ENCODE results near the gene AFM.
A peak's percentile ranks its signal among the peaks of the same experiment; 100 is the strongest.
"Not testable (repeated sequence)": the region's sequence is repeated elsewhere in the genome, so short reads cannot be mapped to it uniquely, and the experiment has no call there.

AFM gene

DNA sequence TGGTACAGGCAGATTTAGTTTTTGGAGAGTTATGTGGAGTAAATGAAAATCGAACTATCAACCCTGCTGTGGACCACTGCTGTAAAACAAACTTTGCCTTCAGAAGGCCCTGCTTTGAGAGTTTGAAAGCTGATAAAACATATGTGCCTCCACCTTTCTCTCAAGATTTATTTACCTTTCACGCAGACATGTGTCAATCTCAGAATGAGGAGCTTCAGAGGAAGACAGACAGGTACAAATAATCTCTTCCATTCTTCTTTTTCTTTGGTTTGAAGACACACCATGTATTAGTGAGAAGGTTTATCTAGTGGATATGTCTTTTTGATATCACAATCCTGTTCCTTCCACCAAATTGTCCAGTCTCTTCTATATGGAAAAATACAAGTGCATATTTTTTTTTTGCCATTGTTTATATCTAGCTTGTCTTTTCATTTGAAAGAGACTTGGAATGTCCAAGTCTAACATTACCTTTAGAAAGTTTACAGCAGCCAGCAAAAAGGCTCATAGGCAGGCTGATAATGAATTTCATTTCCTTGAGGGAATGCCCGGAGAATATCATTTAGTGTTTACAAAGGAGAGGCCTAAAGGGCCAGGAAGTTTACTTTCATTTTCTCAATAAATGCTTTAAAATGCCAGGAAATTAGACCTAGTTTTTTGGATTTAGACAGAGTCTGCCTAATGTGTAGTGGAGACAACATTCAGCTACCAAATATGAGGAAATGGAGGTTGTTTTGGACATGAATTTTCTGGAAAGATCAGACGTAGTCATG, 18.6 kb downstream of the AFM start:
- intact Hi-C loops (cut with DNase I): no loop called here
- DNase-seq: no peak

DNA sequence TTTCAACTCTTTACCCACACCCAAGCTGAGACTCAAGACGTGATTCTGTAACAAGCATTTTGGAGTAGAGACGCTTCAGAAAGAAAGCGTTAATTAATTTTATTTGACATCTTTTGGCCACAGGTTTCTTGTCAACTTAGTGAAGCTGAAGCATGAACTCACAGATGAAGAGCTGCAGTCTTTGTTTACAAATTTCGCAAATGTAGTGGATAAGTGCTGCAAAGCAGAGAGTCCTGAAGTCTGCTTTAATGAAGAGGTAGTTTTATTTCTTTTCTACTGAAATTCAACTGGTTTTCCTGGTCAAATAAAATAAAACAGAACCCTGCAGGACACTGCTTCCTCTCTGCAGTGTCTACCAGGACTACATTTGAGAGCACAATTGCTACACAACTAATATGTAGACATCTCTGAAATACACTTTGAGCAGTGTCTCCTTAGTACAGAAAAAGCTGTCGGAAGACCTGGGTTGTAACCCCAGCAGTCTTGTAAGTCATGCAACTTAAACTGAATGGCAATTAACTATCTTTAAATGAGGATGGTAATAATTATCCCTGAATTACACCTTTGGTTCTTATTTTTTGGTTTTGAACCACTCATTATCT, 20.2 kb downstream of the AFM start:
- DNase-seq: no peak
- intact Hi-C loops (cut with DNase I): no loop called here

DNA sequence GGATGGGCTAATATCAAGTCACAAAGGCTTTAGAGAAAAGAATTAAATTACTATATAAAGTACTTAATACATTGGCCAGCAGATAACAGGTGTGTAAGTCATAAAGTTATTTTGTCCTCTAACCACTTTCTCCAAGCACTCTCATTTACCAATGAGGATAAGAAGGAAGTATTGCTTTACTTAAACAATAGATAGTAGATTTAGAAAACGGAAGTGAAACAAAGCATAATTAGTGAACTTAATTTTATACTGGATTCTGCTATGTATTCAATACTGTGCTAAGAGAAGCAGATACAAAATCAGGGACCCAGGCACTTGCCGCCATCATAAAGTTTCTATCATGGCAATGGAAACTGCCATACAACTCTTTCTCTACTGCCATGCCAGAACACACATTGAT, 24.0 kb downstream of the AFM start:
- no peak for DNase-seq
- intact Hi-C loops (cut with DNase I): no loop called here

DNA sequence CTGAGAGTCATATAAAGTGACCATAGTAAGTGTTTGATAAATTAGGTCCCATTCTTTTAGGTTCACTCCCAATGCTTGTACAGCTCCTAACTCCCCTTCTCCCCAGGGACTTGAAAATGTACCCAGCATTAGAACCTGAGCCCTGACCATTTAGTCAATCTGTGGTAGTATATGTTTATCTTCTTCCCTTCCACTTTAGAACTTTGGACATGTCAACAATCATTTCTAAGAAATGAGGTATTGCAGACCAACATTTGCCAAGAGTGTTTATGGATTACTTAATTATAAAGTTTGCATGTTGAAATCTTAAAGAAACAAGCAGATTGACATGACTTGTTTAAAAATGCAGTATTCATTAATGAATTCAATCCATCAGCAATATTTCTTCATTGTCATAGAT, 26.0 kb downstream of the AFM start:
- intact Hi-C loops (cut with DNase I): no loop called here

DNA sequence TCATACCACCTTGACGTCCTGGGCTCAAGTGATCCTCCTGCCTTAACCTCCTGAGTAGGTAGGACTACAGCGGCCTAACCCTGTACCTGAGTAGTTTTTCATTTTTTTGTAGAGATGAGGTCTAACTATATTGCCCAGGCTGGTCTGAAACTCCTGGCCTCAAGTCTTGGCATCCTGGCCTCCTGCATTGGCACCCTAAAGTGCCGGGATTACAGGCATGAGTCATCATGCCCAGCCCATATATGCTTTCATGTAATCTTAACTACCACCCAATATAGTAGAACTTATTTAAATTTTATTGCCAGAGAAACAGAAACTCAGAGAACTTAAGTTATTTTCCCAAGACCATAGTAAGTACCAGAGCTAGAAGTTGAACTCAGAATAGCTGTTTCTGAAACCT, 27.1 kb downstream of the AFM start:
- intact Hi-C loops (cut with DNase I): no loop called here
- DNase-seq: no peak

More for the DNA sequence above, 26.0 kb downstream of the AFM start:
- DNase-seq: no peak

DNA sequence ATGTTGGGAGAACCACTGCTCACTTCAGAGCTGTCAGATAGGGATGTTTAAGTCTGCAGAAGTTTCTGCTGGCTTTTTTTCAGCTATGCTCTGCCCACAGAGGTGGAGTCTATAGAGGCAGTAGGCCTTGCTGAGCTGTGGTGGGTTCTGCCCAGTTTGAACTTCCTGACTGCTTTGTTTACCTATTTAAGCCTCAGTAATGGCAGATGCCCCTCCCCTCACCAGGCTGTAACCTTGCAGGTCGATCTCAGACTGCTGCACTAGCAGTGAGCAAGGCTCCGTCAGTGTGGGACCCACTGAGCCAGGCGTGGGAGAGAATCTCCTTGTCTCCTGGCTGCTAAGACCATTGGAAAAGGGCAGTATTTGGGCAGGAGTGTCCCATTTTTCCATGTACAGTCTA, 36.8 kb downstream of the AFM start:
- no peak for DNase-seq
- intact Hi-C loops (cut with DNase I): no loop called here

DNA sequence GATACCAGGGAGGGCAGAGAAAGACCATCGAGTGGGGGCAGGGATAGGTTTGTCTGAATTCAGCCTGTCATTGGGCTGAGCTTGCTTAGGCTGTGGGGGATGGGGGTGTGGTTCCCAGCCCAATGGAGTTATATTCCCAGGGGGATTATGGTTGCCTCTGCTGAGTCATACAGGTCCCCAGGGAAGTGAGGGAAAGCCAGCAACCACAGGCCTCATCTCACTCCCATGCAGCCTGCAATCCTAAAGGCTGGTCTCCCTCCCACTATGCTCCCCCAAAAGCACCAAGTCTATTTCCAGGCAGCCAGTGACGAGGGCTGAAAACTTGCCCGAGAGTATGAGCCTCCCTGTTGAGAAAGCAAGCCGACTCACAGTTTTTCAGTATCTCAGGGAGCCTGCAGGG, 39.3 kb downstream of the AFM start:
- intact Hi-C loops (cut with DNase I): no loop called here
- DNase-seq: peak in 2 of 10 donors; percentile 13 to 78

DNA sequence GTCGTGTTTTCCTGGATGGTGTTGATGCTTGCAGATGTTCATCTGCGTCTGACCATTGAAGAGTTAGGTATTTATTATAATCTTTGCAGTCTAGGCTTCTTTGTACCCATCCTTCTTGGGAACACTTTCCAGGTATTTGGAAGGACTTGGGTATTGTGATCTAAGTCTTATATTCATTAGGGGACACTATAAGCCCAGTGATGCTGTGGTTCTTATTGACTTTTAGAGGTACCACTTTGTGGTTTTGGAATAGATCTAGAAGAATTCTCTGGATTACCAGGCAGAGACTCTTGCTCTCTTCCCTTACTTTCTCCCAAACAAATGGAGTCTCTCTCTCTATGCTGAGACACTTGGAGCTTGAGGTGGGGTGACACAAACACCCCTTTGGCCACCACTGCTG, 41.6 kb downstream of the AFM start:
- DNase-seq: no peak
- intact Hi-C loops (cut with DNase I): no loop called here

DNA sequence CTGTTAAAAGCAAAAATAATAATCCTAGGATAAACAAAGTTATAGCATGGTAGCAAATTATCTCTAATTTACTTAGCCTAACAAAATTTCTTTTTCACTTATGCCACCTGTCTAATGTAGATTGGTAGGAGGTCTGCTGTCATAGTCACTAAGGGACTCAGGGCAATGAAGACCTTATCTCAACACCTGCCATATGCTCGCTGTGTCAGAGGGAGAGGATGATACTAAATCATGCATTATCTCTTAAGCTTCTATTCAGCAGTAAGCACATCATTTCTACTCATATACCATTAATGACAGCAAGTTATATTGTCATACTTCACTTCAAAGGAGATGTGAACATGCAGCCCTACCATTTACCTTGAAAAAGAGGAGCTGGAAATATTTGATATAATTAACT, 44.1 kb downstream of the AFM start:
- intact Hi-C loops (cut with DNase I): no loop called here

DNA sequence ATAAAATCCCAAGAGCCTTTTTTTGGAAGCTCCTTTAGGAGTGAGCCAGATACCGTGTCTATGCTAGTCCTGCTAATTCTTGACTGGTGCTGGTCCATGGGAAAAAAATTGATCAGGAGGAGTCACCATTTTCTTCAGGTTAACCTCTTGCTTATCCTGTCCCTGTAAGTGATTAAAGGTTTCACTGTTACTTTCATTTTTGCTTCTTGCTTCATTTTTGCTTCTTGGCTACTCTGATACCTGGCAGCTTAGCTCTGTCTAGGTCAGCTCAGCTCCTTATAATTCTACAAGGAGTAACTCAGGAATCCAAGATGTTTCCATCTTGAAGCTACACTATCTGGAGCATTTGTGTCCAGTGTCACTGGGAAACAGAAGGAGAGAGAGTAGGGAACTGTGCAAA, 45.7 kb downstream of the AFM start:
- intact Hi-C loops (cut with DNase I): no loop called here
- DNase-seq: no peak

More for the DNA sequence above, 44.1 kb downstream of the AFM start:
- no peak for DNase-seq

DNA sequence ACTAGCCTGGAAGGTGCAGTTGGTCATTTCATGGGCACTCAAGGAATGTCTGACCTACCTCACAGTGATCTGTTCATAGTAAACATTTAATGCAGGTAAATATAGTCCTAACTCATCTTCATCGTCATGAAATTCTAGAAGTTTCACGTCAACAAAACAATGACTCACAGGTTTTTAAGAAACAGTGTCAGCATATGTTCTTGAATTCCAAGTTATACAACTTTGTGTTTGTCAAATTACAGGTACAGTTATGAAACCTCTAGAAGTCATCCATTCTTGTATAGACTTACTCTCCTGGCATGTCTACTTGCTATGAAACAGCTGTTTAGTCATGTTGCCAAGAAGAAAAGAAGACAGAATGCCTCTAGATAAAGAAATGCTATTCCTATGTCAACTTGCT, 46.6 kb downstream of the AFM start:
- intact Hi-C loops (cut with DNase I): no loop called here
- no peak for DNase-seq

DNA sequence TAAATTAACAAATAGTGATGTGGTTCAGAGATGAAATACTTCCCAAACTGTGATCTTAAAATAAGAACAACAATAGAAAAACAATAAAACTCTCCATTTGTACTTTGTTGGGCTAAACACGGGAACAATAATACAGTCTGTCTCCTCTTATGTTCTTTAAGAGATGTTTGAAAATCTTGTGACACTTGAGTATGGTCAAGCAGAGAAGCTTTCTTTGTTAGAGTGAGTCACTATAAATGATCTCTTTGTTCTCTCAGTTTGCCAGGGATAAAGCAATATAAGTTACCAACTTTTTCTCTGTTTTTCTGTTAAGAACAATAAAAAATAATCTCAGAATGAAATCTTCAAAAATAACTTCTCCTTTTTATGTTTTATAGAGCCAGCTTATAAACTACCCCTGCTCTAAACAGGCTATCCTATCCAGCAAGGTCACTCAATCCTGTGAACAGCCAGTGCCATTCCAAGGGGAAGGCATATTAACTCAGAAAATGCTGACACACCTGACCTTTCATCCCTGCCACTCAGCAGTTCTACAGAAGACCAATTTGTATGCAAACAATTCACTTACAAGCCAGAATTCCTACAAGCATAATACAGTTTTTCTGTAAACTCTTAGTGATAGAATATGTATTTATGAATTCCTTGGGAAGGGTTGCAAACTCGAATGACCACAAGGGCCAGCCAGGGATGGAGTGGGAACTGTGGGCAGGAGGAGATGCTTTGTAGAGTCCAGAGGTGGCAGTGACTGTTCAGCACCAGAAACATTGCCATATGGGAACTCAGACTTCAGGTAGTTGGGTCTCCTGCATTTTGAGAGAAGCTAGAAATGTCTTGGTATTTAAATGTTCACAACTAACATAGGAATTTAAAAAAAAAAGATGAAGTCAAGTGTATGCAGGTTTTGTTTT, 52.2 kb downstream of the AFM start:
- no peak for DNase-seq
- intact Hi-C loops (cut with DNase I): no loop called here

DNA sequence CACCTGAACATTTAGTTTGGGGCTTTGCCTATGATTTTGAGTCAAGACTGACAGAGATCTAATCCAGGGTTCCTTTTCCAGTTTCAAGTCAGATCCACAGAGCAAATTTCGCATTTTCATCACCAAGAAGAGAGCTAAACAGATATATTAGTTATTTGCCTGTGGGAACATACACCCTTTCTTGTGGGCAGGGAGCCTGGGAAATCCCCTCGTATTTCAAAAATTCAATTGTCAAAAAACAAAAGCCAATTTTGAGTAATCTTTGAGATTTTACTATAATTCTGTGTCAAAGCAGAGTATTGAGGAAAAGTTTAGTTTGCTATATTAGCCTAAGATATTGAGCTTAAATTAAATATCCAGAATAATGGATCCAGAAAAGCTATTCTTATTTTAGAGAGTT, 56.6 kb downstream of the AFM start:
- intact Hi-C loops (cut with DNase I): no loop called here
- DNase-seq: no peak

DNA sequence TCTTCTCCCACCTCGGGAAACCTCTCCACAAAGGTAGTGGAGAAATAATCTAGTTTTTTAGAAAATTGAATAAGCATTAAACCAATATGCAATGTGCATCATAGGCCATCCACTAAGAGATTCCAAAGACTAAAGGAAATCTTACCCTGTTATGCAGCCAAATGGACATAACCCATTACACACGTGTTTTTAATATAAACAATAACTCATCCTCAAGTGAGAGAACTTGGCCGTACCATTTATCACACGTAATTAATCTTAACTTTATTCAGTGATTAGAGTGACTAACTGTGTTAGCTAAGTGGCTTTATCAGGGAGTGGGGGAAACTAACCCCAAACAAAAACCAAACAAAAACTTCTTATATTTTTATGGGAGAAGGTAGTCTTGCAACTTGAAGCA, 57.8 kb downstream of the AFM start:
- intact Hi-C loops (cut with DNase I): no loop called here
- DNase-seq: no peak

DNA sequence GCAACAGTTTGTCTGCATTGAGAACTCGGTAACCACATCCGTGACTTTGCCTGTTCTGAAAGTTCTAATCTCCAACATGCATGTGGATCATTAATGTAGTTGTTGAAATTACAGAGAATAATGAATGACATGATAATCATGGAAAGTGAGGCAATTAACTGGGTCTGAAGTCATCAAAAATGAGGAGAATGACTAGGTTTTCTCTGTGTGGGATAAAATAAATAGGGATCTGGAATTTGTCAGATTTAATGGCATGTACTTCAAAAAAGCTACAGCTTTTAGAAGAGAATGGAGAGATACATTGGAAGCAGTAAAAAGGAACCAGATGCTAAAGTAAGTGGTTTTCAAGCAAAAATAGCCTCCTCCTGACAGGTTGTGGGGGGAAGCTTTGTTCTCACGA, 59.3 kb downstream of the AFM start:
- DNase-seq: no peak
- intact Hi-C loops (cut with DNase I): no loop called here

DNA sequence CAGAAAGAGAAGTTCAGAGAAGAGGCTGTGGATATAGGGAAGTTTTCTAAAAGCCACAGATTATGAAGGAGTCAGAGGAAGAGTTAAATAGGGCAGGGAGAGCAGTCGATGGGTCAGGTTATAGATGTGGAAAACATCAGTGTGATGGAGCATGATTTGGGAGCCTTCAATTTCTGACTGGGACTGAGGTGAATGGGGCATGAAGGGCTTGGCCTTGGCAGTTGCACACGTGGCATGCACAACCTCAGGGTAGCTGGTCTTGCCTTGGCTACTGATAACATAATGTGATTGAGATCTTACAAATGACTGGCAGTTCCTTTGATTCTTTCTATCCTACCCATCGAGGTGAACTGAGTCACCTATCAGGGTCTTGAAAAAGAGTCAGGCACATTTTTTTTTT, 59.7 kb downstream of the AFM start:
- DNase-seq: no peak

DNA sequence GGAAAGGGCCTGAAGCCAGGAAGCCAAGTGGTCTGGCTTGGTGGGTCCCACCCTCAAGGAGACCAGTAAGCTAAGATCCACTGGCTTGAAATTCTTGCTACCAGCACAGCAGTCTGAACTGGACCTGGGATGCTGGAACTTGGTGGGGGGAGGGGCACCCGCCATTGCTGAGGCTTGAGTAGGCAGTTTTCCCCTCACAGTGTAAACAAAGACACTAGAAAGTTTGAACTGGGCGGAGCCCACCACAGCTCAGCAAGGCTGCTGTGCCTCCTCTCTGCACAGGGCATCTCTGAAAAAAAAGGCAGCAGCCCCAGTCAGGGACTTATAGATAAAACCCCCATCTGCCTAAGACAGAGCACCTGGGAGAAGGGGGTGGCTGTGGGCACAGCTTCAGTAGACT, 63.1 kb downstream of the AFM start:
- intact Hi-C loops (cut with DNase I): no loop called here
- no peak for DNase-seq

More for the DNA sequence above, 59.7 kb downstream of the AFM start:
- intact Hi-C loops (cut with DNase I): no loop called here

DNA sequence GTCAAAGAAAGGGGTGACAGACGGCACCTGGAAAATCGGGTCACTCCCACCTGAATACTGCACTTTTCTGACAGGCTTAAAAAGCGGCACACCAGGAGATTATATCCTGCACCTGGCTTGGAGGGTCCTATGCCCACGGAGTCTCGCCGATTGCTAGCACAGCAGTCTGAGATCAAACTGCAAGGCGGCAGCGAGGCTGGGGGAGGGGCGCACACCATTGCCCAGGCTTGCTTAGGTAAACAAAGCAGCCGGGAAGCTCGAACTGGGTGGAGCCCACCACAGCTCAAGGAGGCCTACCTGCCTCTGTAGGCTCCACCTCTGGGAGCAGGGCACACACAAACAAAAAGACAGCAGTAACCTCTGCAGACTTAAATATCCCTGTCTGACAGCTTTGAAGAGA, 69.3 kb downstream of the AFM start:
- intact Hi-C loops (cut with DNase I): not testable (repeated sequence)

More for the DNA sequence above, 69.3 kb downstream of the AFM start:
- DNase-seq: not testable (repeated sequence)
